ENCODE data around the gene CCDC6. TPM values are rescaled to one million over a fixed set of nuclear protein-coding genes. Genes with fewer than 3 reads are reported as not detected.

The CCDC6 gene
- total and polyA plus RNA-seq, 9 of the 15 experiments (the other 6 are each of a cell fraction or from before 2014, with no cell fraction given) = 10.4 to 41.0 (median 20.9) TPM

DNA sequence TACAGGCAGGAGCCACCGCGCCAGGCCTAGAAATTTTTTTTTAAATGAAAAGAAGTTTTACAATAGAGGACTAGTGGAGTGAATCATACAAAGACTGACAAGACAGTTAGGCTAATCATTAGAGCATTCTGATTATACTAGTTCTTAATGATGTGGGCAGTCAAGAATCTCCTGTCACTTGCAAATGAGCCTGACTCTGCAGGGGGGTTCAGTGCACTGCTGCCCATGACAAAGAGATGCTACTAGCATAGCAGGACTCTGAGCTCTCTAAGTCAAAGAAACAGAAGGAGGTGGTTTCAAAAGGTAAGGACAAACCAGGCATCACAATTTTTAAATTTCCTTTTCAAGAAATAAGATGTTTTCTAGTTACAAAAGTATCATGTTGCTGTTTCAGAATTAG lies 59.0 kb downstream of the CCDC6 start:
- Histone ChIP-seq H3K9me3 (replicated peaks; ENCODE audit: control insufficient read depth, insufficient read depth, low read depth, low read length) (no peaks in the 10 kb centered on the region), H3K79me2 (ENCODE audit: control insufficient read depth, insufficient read depth, low read length) (no peaks in the 10 kb centered on the region), H3K27ac (ENCODE audit: extremely low read depth, low read depth, low read length) (no peak overlapping the region), H3K4me3 (no peak overlapping the region), H3K4me1 (replicated peaks in 1 of 2; ENCODE audit: control insufficient read depth in 2 of 2, insufficient read depth in 2 of 2, low read length in 2 of 2) (no peaks in the 10 kb centered on the region), H3K27me3 (ENCODE audit: control insufficient read depth in 2 of 2, insufficient read depth in 2 of 2, low read length in 2 of 2) (no peaks in the 10 kb centered on the region), H3K9me1 (ENCODE audit: control insufficient read depth, insufficient read depth, low read length) (no peaks in the 10 kb centered on the region), H4K20me1 (replicated peaks; ENCODE audit: control insufficient read depth, insufficient read depth, low read length) (no peaks in the 10 kb centered on the region), H3K9ac (ENCODE audit: insufficient read depth in 1 of 2, low read depth in 2 of 2, low read length in 2 of 2) (no peak overlapping the region), H3K4me2 (ENCODE audit: insufficient read depth, low read length) (no peak overlapping the region), H3K36me3 (ENCODE audit: control insufficient read depth, insufficient read depth, low read length) (peaks cover 55% of the 10 kb centered on the region; the same call in 2 of the 3 replicates), H2AFZ (ENCODE audit: low read depth, low read length) (no peak overlapping the region)
- ChIA-PET POLR2A (interaction anchor here (1.2 kb wide), 1 partner anchor 9 kb away, joined by 3 read pairs; no protein-coding TSS in a partner anchor), CTCF (ENCODE audit: low intra/inter-chr PET ratio) (no interaction called here)
- 96% methylated on average over 2 of the region's 2 CpGs for WGBS (ENCODE audit: insufficient coverage, low coverage, missing lambda C conversion rate)
- ATAC-seq = no peak
- no peak for DNase-seq (ENCODE audit: extremely low read depth in 1 of 4, low spot score in 3 of 4)
- FAIRE-seq = no peak
- intact Hi-C loops (cut with micrococcal nuclease) = no loop called here
- no TSS peak for BruUV-seq (replicated peaks)
- in situ Hi-C loops (cut with MboI) = loop anchor here (25.0 kb wide), 1 partner anchor 815 kb away; no protein-coding TSS in a partner anchor
- TF ChIP-seq NFATC3 (IDR thresholded peaks at IDR 0.05) = no peak
- TF ChIP-seq, protein P1, sequence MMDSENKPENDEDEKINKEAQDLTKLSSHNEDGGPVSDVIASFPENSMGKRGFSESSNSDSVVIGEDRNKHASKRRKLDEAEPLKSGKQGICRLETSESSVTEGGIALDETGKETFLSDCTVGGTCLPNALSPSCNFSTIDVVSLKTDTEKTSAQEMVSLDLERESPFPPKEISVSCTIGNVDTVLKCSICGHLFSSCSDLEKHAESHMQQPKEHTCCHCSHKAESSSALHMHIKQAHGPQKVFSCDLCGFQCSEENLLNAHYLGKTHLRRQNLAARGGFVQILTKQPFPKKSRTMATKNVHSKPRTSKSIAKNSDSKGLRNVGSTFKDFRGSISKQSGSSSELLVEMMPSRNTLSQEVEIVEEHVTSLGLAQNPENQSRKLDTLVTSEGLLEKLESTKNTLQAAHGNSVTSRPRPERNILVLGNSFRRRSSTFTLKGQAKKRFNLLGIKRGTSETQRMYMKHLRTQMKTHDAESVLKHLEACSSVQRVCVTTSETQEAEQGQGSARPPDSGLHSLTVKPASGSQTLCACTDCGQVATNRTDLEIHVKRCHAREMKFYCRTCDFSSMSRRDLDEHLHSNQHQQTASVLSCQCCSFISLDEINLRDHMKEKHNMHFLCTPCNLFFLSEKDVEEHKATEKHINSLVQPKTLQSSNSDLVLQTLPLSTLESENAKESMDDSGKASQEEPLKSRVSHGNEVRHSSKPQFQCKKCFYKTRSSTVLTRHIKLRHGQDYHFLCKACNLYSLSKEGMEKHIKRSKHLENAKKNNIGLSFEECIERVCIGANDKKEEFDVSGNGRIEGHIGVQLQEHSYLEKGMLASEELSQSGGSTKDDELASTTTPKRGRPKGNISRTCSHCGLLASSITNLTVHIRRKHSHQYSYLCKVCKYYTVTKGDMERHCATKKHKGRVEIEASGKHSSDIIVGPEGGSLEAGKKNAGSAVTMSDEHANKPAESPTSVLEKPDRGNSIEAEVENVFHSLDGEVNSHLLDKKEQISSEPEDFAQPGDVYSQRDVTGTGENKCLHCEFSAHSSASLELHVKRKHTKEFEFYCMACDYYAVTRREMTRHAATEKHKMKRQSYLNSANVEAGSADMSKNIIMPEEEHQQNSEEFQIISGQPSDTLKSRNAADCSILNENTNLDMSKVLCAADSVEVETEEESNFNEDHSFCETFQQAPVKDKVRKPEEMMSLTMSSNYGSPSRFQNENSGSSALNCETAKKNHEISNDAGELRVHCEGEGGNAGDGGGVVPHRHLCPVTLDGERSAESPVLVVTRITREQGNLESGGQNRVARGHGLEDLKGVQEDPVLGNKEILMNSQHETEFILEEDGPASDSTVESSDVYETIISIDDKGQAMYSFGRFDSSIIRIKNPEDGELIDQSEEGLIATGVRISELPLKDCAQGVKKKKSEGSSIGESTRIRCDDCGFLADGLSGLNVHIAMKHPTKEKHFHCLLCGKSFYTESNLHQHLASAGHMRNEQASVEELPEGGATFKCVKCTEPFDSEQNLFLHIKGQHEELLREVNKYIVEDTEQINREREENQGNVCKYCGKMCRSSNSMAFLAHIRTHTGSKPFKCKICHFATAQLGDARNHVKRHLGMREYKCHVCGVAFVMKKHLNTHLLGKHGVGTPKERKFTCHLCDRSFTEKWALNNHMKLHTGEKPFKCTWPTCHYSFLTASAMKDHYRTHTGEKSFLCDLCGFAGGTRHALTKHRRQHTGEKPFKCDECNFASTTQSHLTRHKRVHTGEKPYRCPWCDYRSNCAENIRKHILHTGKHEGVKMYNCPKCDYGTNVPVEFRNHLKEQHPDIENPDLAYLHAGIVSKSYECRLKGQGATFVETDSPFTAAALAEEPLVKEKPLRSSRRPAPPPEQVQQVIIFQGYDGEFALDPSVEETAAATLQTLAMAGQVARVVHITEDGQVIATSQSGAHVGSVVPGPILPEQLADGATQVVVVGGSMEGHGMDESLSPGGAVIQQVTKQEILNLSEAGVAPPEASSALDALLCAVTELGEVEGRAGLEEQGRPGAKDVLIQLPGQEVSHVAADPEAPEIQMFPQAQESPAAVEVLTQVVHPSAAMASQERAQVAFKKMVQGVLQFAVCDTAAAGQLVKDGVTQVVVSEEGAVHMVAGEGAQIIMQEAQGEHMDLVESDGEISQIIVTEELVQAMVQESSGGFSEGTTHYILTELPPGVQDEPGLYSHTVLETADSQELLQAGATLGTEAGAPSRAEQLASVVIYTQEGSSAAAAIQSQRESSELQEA (IDR thresholded peaks at IDR 0.05; ENCODE audit: low read depth) = no peak
- TF ChIP-seq EHMT2 (IDR thresholded peaks at IDR 0.05) = no peak
- TF ChIP-seq ZNF445 (CRISPR knock-in tag; IDR thresholded peaks at IDR 0.05; ENCODE audit: low read depth) = no peak
- TF ChIP-seq TBP (optimal IDR thresholded peaks at IDR 0.05; ENCODE audit: low read depth, low read length) = no peak
- TF ChIP-seq ZHX1 (conservative IDR thresholded peaks at IDR 0.05; ENCODE audit: low read length) = no peak
- TF ChIP-seq, protein P2, sequence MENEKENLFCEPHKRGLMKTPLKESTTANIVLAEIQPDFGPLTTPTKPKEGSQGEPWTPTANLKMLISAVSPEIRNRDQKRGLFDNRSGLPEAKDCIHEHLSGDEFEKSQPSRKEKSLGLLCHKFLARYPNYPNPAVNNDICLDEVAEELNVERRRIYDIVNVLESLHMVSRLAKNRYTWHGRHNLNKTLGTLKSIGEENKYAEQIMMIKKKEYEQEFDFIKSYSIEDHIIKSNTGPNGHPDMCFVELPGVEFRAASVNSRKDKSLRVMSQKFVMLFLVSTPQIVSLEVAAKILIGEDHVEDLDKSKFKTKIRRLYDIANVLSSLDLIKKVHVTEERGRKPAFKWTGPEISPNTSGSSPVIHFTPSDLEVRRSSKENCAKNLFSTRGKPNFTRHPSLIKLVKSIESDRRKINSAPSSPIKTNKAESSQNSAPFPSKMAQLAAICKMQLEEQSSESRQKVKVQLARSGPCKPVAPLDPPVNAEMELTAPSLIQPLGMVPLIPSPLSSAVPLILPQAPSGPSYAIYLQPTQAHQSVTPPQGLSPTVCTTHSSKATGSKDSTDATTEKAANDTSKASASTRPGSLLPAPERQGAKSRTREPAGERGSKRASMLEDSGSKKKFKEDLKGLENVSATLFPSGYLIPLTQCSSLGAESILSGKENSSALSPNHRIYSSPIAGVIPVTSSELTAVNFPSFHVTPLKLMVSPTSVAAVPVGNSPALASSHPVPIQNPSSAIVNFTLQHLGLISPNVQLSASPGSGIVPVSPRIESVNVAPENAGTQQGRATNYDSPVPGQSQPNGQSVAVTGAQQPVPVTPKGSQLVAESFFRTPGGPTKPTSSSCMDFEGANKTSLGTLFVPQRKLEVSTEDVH (IDR thresholded peaks at IDR 0.05; ENCODE audit: low read depth, partially characterized antibody) = no peak
- no peak for TF ChIP-seq ZZZ3 (IDR thresholded peaks at IDR 0.05)
